Stomach (tissue), 4 donors: ENCODE results near the gene MRPL55.

Experiments
- POLR2A ChIP-seq, 4 donors: fragments of 450-650 bp; IDR thresholded peaks; one replicate each; pipeline ENCODE4 v1.6.1; 2016; ENCODE audit warnings: antibody characterized with exemption in 4 of 4, control low read depth in 2 of 4, mild to moderate bottlenecking in 1 of 4, moderate library complexity in 1 of 4
- TF ChIP-seq, protein P1 (sequence below), 7 experiments: fragments of 450-650 bp in 4 of 7; fragments of 200-600 bp in 3 of 7; sonication (generic) in 3 of 7; IDR thresholded peaks; one replicate each; pipeline ENCODE4 v1.5.1; 2016 to 2019; ENCODE audit warnings: antibody characterized with exemption in 7 of 7, control low read depth in 2 of 7, mild to moderate bottlenecking in 1 of 7

DNA sequence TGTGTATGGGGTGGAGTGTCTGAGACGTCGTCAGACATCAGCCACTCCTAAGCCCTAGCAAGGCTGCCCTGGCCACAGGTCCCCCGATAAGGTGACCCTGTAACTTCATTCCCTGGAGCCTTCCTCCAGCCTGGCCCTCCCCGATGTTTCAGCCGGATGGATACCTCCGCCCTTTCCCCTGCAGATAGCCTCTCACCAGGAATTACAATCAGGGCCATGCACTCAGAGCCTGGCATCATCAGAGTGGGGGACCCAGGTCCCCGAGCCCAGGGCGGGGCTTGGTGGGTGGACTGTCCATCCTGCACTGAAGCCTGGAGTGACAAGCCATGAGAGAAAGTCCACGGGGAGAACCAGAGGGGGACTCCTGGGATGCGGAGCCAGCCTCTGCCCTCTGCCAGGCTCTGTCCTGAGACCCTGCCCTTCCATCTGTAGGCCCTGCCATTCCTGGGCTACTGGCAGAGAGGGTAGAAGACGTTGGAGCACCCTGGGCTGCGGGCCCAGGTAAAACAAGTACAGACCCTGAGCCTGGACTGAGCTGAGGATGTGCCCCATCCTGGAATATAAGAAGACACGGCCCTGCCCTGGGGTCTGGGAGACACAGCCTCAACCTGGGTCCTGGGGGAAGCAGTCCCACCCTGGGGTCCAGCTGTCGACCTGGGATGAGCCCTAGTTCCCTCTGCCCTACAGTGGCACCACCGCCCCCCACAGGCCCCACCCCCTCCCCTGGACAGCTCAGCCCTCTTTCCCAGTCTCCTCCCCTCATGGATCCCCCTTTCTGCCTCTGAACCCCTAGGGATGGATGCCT, 43.4 kb downstream of the MRPL55 start:
- TF ChIP-seq, protein P1, sequence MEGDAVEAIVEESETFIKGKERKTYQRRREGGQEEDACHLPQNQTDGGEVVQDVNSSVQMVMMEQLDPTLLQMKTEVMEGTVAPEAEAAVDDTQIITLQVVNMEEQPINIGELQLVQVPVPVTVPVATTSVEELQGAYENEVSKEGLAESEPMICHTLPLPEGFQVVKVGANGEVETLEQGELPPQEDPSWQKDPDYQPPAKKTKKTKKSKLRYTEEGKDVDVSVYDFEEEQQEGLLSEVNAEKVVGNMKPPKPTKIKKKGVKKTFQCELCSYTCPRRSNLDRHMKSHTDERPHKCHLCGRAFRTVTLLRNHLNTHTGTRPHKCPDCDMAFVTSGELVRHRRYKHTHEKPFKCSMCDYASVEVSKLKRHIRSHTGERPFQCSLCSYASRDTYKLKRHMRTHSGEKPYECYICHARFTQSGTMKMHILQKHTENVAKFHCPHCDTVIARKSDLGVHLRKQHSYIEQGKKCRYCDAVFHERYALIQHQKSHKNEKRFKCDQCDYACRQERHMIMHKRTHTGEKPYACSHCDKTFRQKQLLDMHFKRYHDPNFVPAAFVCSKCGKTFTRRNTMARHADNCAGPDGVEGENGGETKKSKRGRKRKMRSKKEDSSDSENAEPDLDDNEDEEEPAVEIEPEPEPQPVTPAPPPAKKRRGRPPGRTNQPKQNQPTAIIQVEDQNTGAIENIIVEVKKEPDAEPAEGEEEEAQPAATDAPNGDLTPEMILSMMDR (IDR thresholded peaks at IDR 0.05), result no peak
- TF ChIP-seq POLR2A (IDR thresholded peaks at IDR 0.05), result no peak
